WTC11 (cell line): ENCODE measurements around the gene TMOD3.

ENCODE experiments used
- ATF2 ChIP-seq: sonication (generic); formaldehyde crosslinking; IDR thresholded peaks from 2 replicates; pipeline ENCODE4 v1.8.1; 2022; ENCODE audit warnings: low read depth, missing genetic modification reagents, borderline replicate concordance
- CBFB ChIP-seq: sonication (generic); formaldehyde crosslinking; IDR thresholded peaks from 2 replicates; pipeline ENCODE4 v1.8.1; 2022; ENCODE audit warnings: mild to moderate bottlenecking, low read depth, missing genetic modification reagents
- CREM ChIP-seq: sonication (generic); formaldehyde crosslinking; IDR thresholded peaks from 2 replicates; pipeline ENCODE4 v1.8.1; 2022; ENCODE audit warnings: mild to moderate bottlenecking, missing genetic modification reagents, moderate library complexity
- GTF2I ChIP-seq: fragments of 250-450 bp; sonication (Bioruptor Pico); conservative IDR thresholded peaks from 2 replicates; pipeline ENCODE4 v1.4.0; 2021; ENCODE audit warnings: mild to moderate bottlenecking
- MYBL2 ChIP-seq: sonication (generic); formaldehyde crosslinking; IDR thresholded peaks from 2 replicates; pipeline ENCODE4 v1.8.1; 2023; ENCODE audit warnings: mild to moderate bottlenecking, moderate library complexity, missing genetic modification reagents
- NR3C1 ChIP-seq: sonication (generic); formaldehyde crosslinking; conservative IDR thresholded peaks from 2 replicates; pipeline ENCODE4 v1.8.1; 2023; ENCODE audit warnings: low read depth, mild to moderate bottlenecking, missing genetic modification reagents
- ZNF263 ChIP-seq: sonication (generic); formaldehyde crosslinking; IDR thresholded peaks from 2 replicates; pipeline ENCODE4 v1.8.1; 2022; ENCODE audit warnings: low read depth, mild to moderate bottlenecking, moderate library complexity, missing genetic modification reagents
- TF ChIP-seq, protein P1 (sequence below): fragments of 200-600 bp; IDR thresholded peaks from 2 replicates; pipeline ENCODE4 v1.8.0; 2022; ENCODE audit warnings: antibody characterized with exemption

GRCh38 chr15:51842852-51843737 lies 13.6 kb downstream of the TMOD3 start:
- TF ChIP-seq GTF2I (CRISPR knock-in tag) (no peak), ZNF263 (CRISPR knock-in tag) (no peak), CBFB (CRISPR knock-in tag) (no peak), CREM (CRISPR knock-in tag) (no peak), NR3C1 (CRISPR knock-in tag) (no peak), ATF2 (CRISPR knock-in tag) (no peak), MYBL2 (CRISPR knock-in tag) (no peak)
- TF ChIP-seq, protein P1, sequence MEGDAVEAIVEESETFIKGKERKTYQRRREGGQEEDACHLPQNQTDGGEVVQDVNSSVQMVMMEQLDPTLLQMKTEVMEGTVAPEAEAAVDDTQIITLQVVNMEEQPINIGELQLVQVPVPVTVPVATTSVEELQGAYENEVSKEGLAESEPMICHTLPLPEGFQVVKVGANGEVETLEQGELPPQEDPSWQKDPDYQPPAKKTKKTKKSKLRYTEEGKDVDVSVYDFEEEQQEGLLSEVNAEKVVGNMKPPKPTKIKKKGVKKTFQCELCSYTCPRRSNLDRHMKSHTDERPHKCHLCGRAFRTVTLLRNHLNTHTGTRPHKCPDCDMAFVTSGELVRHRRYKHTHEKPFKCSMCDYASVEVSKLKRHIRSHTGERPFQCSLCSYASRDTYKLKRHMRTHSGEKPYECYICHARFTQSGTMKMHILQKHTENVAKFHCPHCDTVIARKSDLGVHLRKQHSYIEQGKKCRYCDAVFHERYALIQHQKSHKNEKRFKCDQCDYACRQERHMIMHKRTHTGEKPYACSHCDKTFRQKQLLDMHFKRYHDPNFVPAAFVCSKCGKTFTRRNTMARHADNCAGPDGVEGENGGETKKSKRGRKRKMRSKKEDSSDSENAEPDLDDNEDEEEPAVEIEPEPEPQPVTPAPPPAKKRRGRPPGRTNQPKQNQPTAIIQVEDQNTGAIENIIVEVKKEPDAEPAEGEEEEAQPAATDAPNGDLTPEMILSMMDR = no peak
